IPS-18a (cell line): ENCODE measurements around the gene RUVBL1.
A peak's percentile ranks its signal among the peaks of the same experiment; 100 is the strongest.

Experiments
- H3K27ac ChIP-seq: one replicate; pipeline ENCODE4 v1.5.1; 2013; ENCODE audit warnings: low read length
- H3K27me3 ChIP-seq: one replicate; pipeline ENCODE4 v1.6.1; 2013; ENCODE audit warnings: mild to moderate bottlenecking, low read length; ENCODE audit not compliant: control insufficient read depth, insufficient read depth
- H3K36me3 ChIP-seq: one replicate; pipeline ENCODE4 v1.6.1; 2013; ENCODE audit warnings: low read depth, low read length; ENCODE audit not compliant: control insufficient read depth
- H3K4me1 ChIP-seq: one replicate; pipeline ENCODE4 v1.6.1; 2013; ENCODE audit warnings: low read depth, low read length; ENCODE audit not compliant: control insufficient read depth
- H3K4me3 ChIP-seq: one replicate; pipeline ENCODE4 v1.5.1; 2013; ENCODE audit warnings: low read length
- H3K9ac ChIP-seq: one replicate; pipeline ENCODE4 v1.6.1; 2013; ENCODE audit warnings: mild to moderate bottlenecking, low read length, moderate library complexity
- H3K9me3 ChIP-seq: one replicate; pipeline ENCODE4 v1.6.1; 2013; ENCODE audit warnings: low read depth, low read length; ENCODE audit not compliant: control insufficient read depth

The RUVBL1 gene

GRCh38 chr3:128062033-128062745 is 61.4 kb downstream of the RUVBL1 start:
- no peak overlapping the region for H3K4me3 ChIP-seq
- H3K36me3 ChIP-seq = peaks cover 85% of the 10 kb centered on the region
- H3K27me3 ChIP-seq = no peaks in the 10 kb centered on the region
- H3K9me3 ChIP-seq = no peaks in the 10 kb centered on the region
- H3K27ac ChIP-seq = no peak overlapping the region
- no peaks in the 10 kb centered on the region for H3K4me1 ChIP-seq
- H3K9ac ChIP-seq = no peak overlapping the region

- no peaks in the 10 kb centered on the region for H3K9me3 ChIP-seq
- H3K27ac ChIP-seq = no peak overlapping the region
- H3K36me3 ChIP-seq = peaks cover 84% of the 10 kb centered on the region
- H3K27me3 ChIP-seq = no peaks in the 10 kb centered on the region
- no peaks in the 10 kb centered on the region for H3K4me1 ChIP-seq
- H3K4me3 ChIP-seq = no peak overlapping the region
- H3K9ac ChIP-seq = no peak overlapping the region
Observed at GRCh38 chr3:128060473-128061381, 62.9 kb downstream of the RUVBL1 start.

GRCh38 chr3:128056258-128056657 is 67.4 kb downstream of the RUVBL1 start:
- Histone ChIP-seq H3K9me3 (no peaks in the 10 kb centered on the region), H3K4me1 (peaks cover 9% of the 10 kb centered on the region), H3K4me3 (no peak overlapping the region), H3K36me3 (peaks cover 64% of the 10 kb centered on the region), H3K27ac (no peak overlapping the region), H3K9ac (no peak overlapping the region), H3K27me3 (no peaks in the 10 kb centered on the region)

DNA sequence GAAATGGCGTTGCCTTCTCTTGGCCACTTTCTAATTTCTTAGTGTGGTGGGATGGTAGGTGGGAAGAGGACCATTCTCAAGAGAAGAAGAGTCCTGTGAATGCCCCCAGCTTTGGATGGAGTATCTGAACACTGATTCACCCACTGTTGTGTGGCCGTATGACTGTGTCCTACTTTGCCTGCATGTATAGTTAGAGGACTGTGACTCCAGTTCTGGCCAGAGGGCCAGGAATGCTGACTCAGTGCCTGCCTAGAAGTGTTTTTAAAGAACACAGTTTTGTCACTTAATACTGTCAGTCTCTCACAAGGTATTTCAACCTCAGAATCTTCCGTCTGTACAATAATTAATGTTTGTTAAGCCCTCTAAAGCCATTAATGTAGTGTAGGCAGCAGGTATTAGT is 69.2 kb downstream of the RUVBL1 start:
- Histone ChIP-seq H3K9me3 (no peaks in the 10 kb centered on the region), H3K9ac (no peak overlapping the region), H3K36me3 (peaks cover 45% of the 10 kb centered on the region), H3K4me1 (peaks cover 13% of the 10 kb centered on the region), H3K27me3 (no peaks in the 10 kb centered on the region), H3K27ac (no peak overlapping the region), H3K4me3 (no peak overlapping the region)

GRCh38 chr3:128053614-128054013 is 70.0 kb downstream of the RUVBL1 start:
- peaks cover 38% of the 10 kb centered on the region for H3K36me3 ChIP-seq
- peak overlapping the region; percentile 99 for H3K4me3 ChIP-seq
- H3K27ac ChIP-seq = no peak overlapping the region
- no peaks in the 10 kb centered on the region for H3K27me3 ChIP-seq
- peaks cover 13% of the 10 kb centered on the region for H3K4me1 ChIP-seq
- H3K9ac ChIP-seq = peak overlapping the region; percentile 90
- no peaks in the 10 kb centered on the region for H3K9me3 ChIP-seq

DNA sequence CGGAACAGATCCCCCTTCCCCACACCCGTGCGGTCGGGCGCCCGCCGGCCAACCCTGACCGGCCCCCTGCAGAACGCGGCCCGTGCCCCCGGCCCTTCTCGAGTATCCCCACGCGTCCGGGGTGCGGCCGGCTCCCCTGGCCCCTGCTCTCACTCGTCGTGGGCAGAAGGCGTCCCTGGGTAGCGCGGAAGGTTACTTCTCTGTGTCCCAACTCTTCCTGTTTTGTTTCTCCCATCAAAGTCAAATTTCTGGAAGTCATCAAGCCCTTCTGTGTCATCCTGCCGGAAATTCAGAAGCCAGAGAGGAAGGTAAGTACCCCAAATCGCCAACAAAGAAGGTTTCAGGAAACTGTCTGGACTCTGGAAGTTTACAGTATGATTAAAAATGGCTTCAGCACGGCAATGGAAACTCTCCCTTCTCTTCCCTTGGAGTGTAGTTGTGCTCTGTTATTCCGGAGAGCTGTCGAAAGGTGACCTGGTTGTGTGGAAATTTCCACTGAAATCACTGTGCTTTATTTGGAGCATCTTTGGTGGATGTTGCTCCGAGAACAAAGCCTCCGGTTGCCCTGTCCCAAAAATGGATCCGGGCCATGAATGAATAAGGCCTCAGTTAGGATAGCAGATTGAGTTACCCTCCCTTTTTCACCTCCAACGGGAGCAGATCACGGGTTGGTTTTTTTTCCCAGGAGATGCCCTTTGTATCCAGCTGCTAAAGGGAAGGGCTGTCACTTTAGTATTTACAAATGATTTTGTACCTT is 70.8 kb downstream of the RUVBL1 start:
- Histone ChIP-seq H3K36me3 (peaks cover 34% of the 10 kb centered on the region), H3K4me3 (peak overlapping the region; percentile 99), H3K9me3 (no peaks in the 10 kb centered on the region), H3K27me3 (no peaks in the 10 kb centered on the region), H3K27ac (no peak overlapping the region), H3K4me1 (peaks cover 13% of the 10 kb centered on the region), H3K9ac (peak overlapping the region; percentile 90)

DNA sequence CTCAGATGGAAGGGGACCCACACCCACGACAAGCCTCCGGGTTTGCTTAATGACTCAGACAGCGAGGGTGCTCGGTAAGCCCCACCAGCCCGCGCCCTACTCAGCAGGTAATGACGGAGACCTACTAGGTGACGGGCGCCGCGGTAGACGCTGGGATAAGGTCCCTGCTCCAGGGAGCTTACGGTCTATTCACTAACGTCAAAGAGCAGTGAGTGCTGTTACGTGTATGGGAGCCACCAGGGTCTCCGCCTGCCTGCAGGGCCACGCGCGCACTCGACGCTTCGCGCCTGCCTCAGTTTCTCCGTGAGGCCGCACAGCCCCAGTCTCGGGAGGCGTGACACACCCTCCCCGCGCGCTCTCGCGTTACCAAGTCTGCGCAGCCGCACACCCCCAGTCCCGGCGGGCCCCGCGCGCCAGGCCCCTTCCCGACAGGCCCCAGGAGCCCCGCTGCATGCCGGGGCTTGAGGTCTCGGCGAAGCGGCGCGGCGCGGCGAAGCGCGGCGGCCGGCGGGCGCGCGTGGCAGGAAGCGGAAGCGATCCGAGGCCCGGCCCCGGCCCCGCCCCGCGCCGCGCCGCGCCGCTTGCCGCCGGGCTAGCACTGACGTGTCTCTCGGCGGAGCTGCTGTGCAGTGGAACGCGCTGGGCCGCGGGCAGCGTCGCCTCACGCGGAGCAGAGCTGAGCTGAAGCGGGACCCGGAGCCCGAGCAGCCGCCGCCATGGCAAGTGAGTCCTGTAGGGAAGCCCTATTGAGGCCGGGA is 71.6 kb downstream of the RUVBL1 start, which contains the start of gene SEC61A1:
Gene SEC61A1, plus strand, starts transcription at position 601 of the 758 bp plus-strand sequence. Its CDS starts 116 bp downstream, at position 717.
- Histone ChIP-seq H3K9ac (peak within 1 kb of the TSS; percentile 90), H3K36me3 (peaks cover 29% of the 10 kb centered on the region), H3K27ac (peak within 1 kb of the TSS; percentile 53), H3K9me3 (no peaks in the 10 kb centered on the region), H3K4me1 (peaks cover 13% of the 10 kb centered on the region), H3K4me3 (peak within 1 kb of the TSS; percentile 99), H3K27me3 (peaks cover 3% of the 10 kb centered on the region)

DNA sequence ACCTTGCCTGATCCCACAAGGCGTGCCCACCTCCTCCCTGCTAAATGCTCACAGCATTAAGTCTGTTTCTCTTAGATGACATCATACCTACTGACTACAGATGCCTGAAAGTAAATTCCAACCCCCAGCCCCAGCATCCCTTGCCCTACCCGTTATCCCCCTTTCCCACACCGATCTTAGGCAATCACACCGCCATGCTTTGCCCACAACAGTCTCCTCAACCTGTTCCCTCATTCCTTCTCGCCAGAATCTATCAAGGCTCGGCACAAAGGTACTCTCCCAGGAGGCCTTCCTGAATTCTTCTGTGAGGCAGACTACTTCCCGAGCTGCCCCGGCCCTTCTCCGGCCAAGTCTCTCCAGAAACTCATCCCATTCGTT is 72.2 kb downstream of the RUVBL1 start:
- Histone ChIP-seq H3K4me1 (peaks cover 13% of the 10 kb centered on the region), H3K9me3 (no peaks in the 10 kb centered on the region), H3K9ac (peak overlapping the region; percentile 81), H3K27ac (peak overlapping the region; percentile 53), H3K36me3 (peaks cover 25% of the 10 kb centered on the region), H3K27me3 (peaks cover 5% of the 10 kb centered on the region), H3K4me3 (peak overlapping the region; percentile 96)

- H3K36me3 ChIP-seq = peaks cover 16% of the 10 kb centered on the region
- no peak overlapping the region for H3K27ac ChIP-seq
- H3K4me1 ChIP-seq = peaks cover 13% of the 10 kb centered on the region
- no peak overlapping the region for H3K4me3 ChIP-seq
- no peaks in the 10 kb centered on the region for H3K9me3 ChIP-seq
- H3K9ac ChIP-seq = no peak overlapping the region
- H3K27me3 ChIP-seq = peaks cover 5% of the 10 kb centered on the region
Observed at GRCh38 chr3:128050597-128050996, 73.0 kb downstream of the RUVBL1 start.

DNA sequence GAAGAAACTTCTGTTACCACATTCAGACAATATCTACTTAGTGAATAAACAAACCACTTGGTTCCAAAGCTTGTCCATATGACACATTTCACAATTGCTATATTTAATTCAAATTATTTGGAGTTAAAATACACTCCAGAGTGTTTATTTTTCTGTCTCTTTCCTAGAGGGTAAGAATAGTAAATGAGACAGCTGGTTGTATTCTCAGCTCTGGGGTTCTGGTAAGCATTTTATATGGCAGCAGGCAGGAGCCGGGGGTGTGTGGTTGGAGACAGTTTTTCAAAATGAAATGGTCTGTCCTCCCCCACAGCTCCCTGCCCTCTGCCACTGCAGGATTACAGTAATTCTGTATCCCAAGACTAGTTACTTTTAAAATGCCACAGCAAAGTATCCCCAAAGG is 82.3 kb downstream of the RUVBL1 start:
- Histone ChIP-seq H3K27ac (no peak overlapping the region), H3K4me1 (no peaks in the 10 kb centered on the region), H3K9ac (no peak overlapping the region), H3K27me3 (peaks cover 17% of the 10 kb centered on the region), H3K9me3 (no peaks in the 10 kb centered on the region), H3K36me3 (no peaks in the 10 kb centered on the region), H3K4me3 (no peak overlapping the region)

DNA sequence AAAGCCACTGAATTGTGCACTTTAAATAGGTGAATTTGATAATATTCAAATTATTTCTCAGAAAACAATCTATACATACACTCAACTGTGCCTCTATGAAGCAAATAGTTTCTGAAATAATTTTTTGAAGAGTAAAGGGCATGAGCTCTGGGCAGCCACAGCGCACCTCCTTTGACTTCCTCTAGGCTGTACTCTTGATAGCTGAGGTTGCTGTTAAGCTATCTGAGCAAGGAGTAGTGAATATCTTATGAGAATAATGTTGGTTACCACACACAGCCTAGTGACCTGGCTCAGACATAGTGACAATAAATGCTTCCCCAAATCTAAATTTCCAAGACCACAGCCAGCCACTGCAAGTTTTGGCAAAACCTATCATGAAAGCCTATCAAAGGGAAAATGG is 83.0 kb downstream of the RUVBL1 start:
- H3K27me3 ChIP-seq = peaks cover 17% of the 10 kb centered on the region
- no peak overlapping the region for H3K4me3 ChIP-seq
- H3K9me3 ChIP-seq = no peaks in the 10 kb centered on the region
- no peaks in the 10 kb centered on the region for H3K4me1 ChIP-seq
- H3K9ac ChIP-seq = no peak overlapping the region
- H3K36me3 ChIP-seq = no peaks in the 10 kb centered on the region
- H3K27ac ChIP-seq = no peak overlapping the region
